Kidney (tissue), 14 donors: ENCODE results near the gene TAS1R3. TPM values are rescaled to one million over a fixed set of nuclear protein-coding genes. Genes with fewer than 3 reads are reported as not detected.
A peak's percentile ranks its signal among the peaks of the same experiment; 100 is the strongest.

Experiments used
- DNase-seq, 5 donors: peaks; one replicate each; pipeline ENCODE4 v3.0.0-alpha.2; 2013 to 2020
- FAIRE-seq: peaks from 2 replicates; lab custom pipeline; 2012; peaks lifted over from hg19 to GRCh38; lab: Jason Lieb, UNC
- H3K27ac ChIP-seq, 2 donors: one replicate each; pipeline ENCODE4 v1.7.0; 2013; ENCODE audit warnings: low read depth in 2 of 2, low read length in 2 of 2, inconsistent platforms in 1 of 2
- H3K27me3 ChIP-seq: one replicate; pipeline ENCODE4 v1.7.1; 2013; ENCODE audit warnings: low read length, inconsistent platforms; ENCODE audit not compliant: control insufficient read depth, insufficient read depth
- H3K36me3 ChIP-seq, 3 donors: one replicate each; pipeline versions ENCODE4 v1.7.0 to v1.7.1; 2013; ENCODE audit warnings: low read length in 3 of 3, control low read depth in 1 of 3, inconsistent platforms in 1 of 3; ENCODE audit not compliant: insufficient read depth in 3 of 3, control insufficient read depth in 2 of 3
- H3K4me1 ChIP-seq, 3 donors: one replicate each; pipeline versions ENCODE4 v1.7.0 to v1.7.1; 2013; ENCODE audit warnings: low read length in 3 of 3, inconsistent platforms in 1 of 3, low read depth in 1 of 3; ENCODE audit not compliant: control insufficient read depth in 2 of 3, insufficient read depth in 2 of 3
- H3K4me3 ChIP-seq, 3 donors: one replicate each; pipeline versions ENCODE4 v1.7.0 to v1.8.1; 2013; ENCODE audit warnings: low read length in 3 of 3, control low read depth in 1 of 3, inconsistent platforms in 1 of 3
- H3K9ac ChIP-seq, 3 donors: one replicate each; pipeline versions ENCODE4 v1.7.0 to v1.7.1; 2013; ENCODE audit warnings: low read length in 3 of 3, control low read depth in 1 of 3, inconsistent platforms in 1 of 3
- H3K9me3 ChIP-seq, 3 donors: one replicate each; pipeline versions ENCODE4 v1.7.0 to v1.7.1; 2013; ENCODE audit warnings: low read length in 3 of 3, control low read depth in 1 of 3, inconsistent platforms in 1 of 3; ENCODE audit not compliant: control insufficient read depth in 2 of 3, insufficient read depth in 1 of 3
- CTCF ChIP-seq: IDR thresholded peaks from 3 replicates; pipeline ENCODE4 v1.5.1; 2012; ENCODE audit warnings: mild to moderate bottlenecking, moderate library complexity, borderline replicate concordance; ENCODE audit not compliant: insufficient read depth; ENCODE audit errors: extremely low read depth
- intact Hi-C: fragments of 100-400 bp; cut with DNase I; formaldehyde crosslinking; loops from one replicate; pipeline ENCODE4 v1.11.1; 2022
- polyA plus RNA-seq: library from polyadenylated mRNA; stranded (reverse); fragments of 350-450 nt; fragmentation: Illumina TruSeq; extraction: RNeasy Lipid Tissue Mini Kit (QIAGEN cat#74804); gene quantifications from one replicate; pipeline ENCODE4 v1.2.3, GENCODE V29; 2014; ENCODE audit warnings: low read depth, low replicate concordance; ENCODE audit not compliant: insufficient read depth
- total RNA-seq: library from RNA; stranded (reverse); fragmentation: NEBNext Ultra II Directional; extraction: Animal tissue kit (Norgen Biotek cat#: 25700); gene quantifications from one replicate; pipeline ENCODE4 v1.2.1, GENCODE V29; 2021
- donor health status: control.
- donor health status: control.
- donor health status: control.
- donor health status: control.
- donor health status: control.
- donor health status: DM: yes; HTN: yes; CAD: no.
- donor health status: Normal renal cell carcinoma (clear cell type).

The TAS1R3 gene
- total and polyA plus RNA-seq, 2 donors from 2014 or later: 0.15 to 1.3 TPM

GRCh38 chr1:1330366-1331067 is 563 bp upstream of the TAS1R3 start:
- H3K36me3 ChIP-seq: peaks cover 0 to 3% (median 2%) of the 10 kb centered on the region in 3 donors
- peaks cover 0 to 15% (median 4%) of the 10 kb centered on the region in 3 donors for H3K4me1 ChIP-seq
- H3K9me3 ChIP-seq: peaks cover 0 to 1% (median 0%) of the 10 kb centered on the region in 3 donors
- H3K27ac ChIP-seq: no peak overlapping the region
- TF ChIP-seq CTCF: no peak
- H3K4me3 ChIP-seq: no peak overlapping the region
- no peak for DNase-seq
- no peak for FAIRE-seq
- H3K9ac ChIP-seq: peak overlapping the region in 1 of 3 donors; percentile 40
- H3K27me3 ChIP-seq: no peaks in the 10 kb centered on the region
- intact Hi-C loops: no loop called here

GRCh38 chr1:1332031-1332755 is 1.1 kb downstream of the TAS1R3 start:
- no peak for FAIRE-seq
- no peak for DNase-seq
- Histone ChIP-seq H3K36me3 (peaks cover 0 to 3% (median 0%) of the 10 kb centered on the region in 3 donors), H3K9me3 (peaks cover 0 to 1% (median 0%) of the 10 kb centered on the region in 3 donors), H3K4me3 (no peak overlapping the region), H3K4me1 (peaks cover 0 to 3% (median 0%) of the 10 kb centered on the region in 3 donors), H3K27me3 (no peaks in the 10 kb centered on the region), H3K27ac (no peak overlapping the region), H3K9ac (no peak overlapping the region)
- no peak for TF ChIP-seq CTCF
- intact Hi-C loops: no loop called here

- Histone ChIP-seq H3K9me3 (peaks cover 0 to 1% (median 0%) of the 10 kb centered on the region in 3 donors), H3K4me3 (no peak overlapping the region), H3K9ac (no peak overlapping the region), H3K27me3 (no peaks in the 10 kb centered on the region), H3K36me3 (peaks cover 0 to 3% (median 0%) of the 10 kb centered on the region in 3 donors), H3K4me1 (peaks cover 0 to 3% (median 0%) of the 10 kb centered on the region in 3 donors), H3K27ac (no peak overlapping the region)
- FAIRE-seq (no peak), DNase-seq (no peak)
- TF ChIP-seq CTCF: no peak
- intact Hi-C loops: no loop called here
These were observed 1.8 kb downstream of the TAS1R3 start for GRCh38 chr1:1332774-1333480.
